ACC112 (cell line): ENCODE measurements around the gene ZSWIM6.

Source experiments
- H2AFZ ChIP-seq: fragments of 200-600 bp; sonication (generic); one replicate; pipeline ENCODE4 v1.6.0; 2017; ENCODE audit warnings: antibody characterized with exemption, low read length; ENCODE audit not compliant: unreplicated experiment
- H3K27ac ChIP-seq: fragments of 200-600 bp; sonication (generic); 2 replicates; pipeline ENCODE4 v1.5.1; 2014; ENCODE audit warnings: low read depth, mild to moderate bottlenecking, antibody characterized with exemption, low read length, moderate library complexity
- H3K27me3 ChIP-seq: fragments of 200-600 bp; sonication (generic); 2 replicates; pipeline ENCODE4 v1.6.1; 2014; ENCODE audit warnings: mild to moderate bottlenecking, antibody characterized with exemption, low read length, moderate library complexity, mixed read lengths; ENCODE audit not compliant: insufficient read depth
- H3K36me3 ChIP-seq: fragments of 200-600 bp; sonication (generic); 2 replicates; pipeline ENCODE4 v1.6.1; 2016; ENCODE audit warnings: mild to moderate bottlenecking, antibody characterized with exemption, low read length, moderate library complexity, mixed read lengths; ENCODE audit not compliant: insufficient read depth
- H3K4me1 ChIP-seq: fragments of 200-600 bp; sonication (generic); one replicate; pipeline ENCODE4 v1.6.1; 2016; ENCODE audit warnings: low read length, mixed read lengths; ENCODE audit not compliant: insufficient read depth, unreplicated experiment, control insufficient read depth
- H3K4me3 ChIP-seq: fragments of 200-600 bp; sonication (generic); 2 replicates; pipeline ENCODE4 v1.5.1; 2014; ENCODE audit warnings: mild to moderate bottlenecking, low read depth, low read length
- H3K79me2 ChIP-seq: fragments of 200-600 bp; sonication (generic); one replicate; pipeline ENCODE4 v1.6.0; 2016; ENCODE audit warnings: low read length; ENCODE audit not compliant: control insufficient read depth, unreplicated experiment, insufficient read depth

ZSWIM6 gene

DNA sequence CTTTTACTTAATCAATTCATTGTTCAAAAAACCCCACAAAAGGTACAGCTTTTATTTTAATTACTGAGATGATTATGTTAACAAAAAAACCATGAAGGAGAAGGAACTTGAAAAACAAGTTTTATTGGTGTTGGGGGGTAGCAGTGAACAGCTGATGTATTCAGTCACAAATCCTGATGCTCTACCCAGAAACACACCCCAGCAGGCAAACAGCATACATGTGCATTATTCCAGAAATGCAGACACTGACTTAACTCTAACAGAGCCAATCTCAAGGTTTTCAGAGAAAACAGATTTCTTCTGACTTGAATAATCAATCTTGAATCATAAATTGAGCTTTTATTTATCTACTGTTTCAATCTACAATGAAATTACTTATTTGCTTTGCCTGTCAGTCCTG is 175.2 kb downstream of the ZSWIM6 start:
- Histone ChIP-seq H3K27me3 (no peaks in the 10 kb centered on the region), H3K4me3 (no peak overlapping the region), H3K79me2 (peaks cover 4% of the 10 kb centered on the region), H3K36me3 (peaks cover 3% of the 10 kb centered on the region), H3K4me1 (no peaks in the 10 kb centered on the region), H3K27ac (no peak overlapping the region), H2AFZ (no peak overlapping the region)

DNA sequence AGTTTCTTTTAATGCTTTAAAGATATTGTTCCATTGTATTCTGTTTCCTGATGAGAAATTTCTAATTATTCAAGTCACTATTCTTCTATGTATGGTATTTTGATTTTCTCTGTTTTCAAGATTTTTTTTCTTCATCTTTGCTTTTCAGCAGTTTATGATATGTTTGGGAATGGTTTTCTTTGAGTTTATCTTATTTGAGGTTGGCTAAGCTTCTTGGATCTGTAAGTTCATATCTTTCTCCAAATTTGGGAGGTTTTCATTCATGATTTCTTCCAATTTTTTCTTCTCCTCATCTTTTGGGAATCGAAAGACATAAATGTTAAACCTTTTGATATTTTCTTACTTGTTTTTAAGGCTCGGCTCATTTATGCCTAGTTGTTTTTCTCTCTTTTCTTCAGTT is 184.9 kb downstream of the ZSWIM6 start:
- no peaks in the 10 kb centered on the region for H3K27me3 ChIP-seq
- no peak overlapping the region for H3K4me3 ChIP-seq
- H3K27ac ChIP-seq = no peak overlapping the region
- peaks cover 5% of the 10 kb centered on the region; the same call in 1 of the 2 replicates for H3K36me3 ChIP-seq
- no peaks in the 10 kb centered on the region for H3K4me1 ChIP-seq
- H3K79me2 ChIP-seq = peaks cover 25% of the 10 kb centered on the region
- H2AFZ ChIP-seq = no peak overlapping the region

DNA sequence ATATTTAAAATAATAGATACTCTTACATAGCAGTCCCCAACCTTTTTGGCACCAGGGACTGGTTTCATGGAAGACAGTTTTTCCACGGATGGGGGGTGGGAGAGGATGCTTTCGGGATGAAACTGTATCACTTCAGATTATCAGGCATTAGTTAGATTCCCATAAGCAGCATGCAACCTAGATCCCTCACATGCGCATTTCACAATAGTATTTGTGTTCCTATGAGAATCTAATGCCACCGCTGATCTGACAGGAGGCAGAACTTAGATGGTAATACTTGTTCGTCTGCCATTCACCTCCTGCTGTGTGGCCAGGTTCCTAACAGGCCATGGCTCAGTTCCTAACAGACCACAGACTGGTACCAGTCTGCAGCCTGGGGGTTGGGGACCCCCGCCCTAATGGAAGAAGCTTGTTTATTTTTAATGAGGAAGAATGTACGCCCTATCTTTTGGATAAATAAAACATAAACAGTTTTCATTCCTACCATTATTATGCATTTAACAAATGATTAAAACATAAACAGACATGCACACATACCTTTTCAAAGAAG is 187.7 kb downstream of the ZSWIM6 start:
- H3K4me1 ChIP-seq = no peaks in the 10 kb centered on the region
- no peaks in the 10 kb centered on the region for H3K27me3 ChIP-seq
- peaks cover 9% of the 10 kb centered on the region; the same call in 1 of the 2 replicates for H3K36me3 ChIP-seq
- H3K4me3 ChIP-seq = no peak overlapping the region
- no peak overlapping the region for H3K27ac ChIP-seq
- H2AFZ ChIP-seq = no peak overlapping the region
- H3K79me2 ChIP-seq = peaks cover 21% of the 10 kb centered on the region

DNA sequence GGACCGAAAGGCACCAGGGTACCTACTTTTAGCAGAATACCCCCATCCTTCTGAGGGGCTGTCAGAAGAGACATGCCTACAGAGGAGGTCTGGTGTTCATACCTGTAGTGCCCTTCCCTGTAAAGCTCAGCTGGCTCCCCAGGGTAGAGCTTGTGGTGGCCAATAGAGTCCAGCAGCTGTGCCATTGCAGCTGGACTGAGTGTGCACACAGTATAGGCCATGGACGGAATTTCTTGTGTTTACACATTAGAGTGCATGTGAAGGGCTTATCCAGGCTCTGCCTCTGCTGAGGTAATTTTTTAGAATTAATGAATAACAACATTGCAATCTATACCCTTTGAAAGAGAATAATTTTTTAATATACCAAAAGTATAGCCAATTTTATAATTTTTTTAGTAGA is 191.0 kb downstream of the ZSWIM6 start:
- Histone ChIP-seq H3K36me3 (0 out of 2 replicates have a peak, but pooled peaks cover 11% of the 10 kb centered on the region), H3K27me3 (no peaks in the 10 kb centered on the region), H3K27ac (no peak overlapping the region), H3K4me3 (no peak overlapping the region), H3K79me2 (peaks cover 8% of the 10 kb centered on the region), H2AFZ (no peak overlapping the region), H3K4me1 (no peaks in the 10 kb centered on the region)

DNA sequence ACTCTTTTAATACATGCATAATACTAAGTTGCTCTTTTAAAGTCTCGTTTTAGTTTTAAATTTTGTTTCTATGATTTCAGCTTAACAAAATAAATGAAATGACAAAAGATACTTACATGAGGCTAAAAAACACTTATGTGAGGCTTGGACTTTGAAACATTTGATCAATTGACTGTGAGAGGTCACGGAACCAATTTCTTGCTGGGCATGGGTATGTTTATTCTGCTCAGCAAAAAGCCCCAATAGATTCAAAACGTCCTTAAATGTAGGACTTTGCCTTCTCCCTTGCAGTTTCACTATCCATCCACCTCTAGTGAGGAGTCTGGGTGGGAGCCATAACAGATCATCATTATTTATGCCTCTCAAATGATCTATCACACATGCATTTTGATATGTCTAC is 191.9 kb downstream of the ZSWIM6 start:
- Histone ChIP-seq H2AFZ (no peak overlapping the region), H3K79me2 (peaks cover 8% of the 10 kb centered on the region), H3K27ac (no peak overlapping the region), H3K4me1 (no peaks in the 10 kb centered on the region), H3K4me3 (no peak overlapping the region), H3K36me3 (0 out of 2 replicates have a peak, but pooled peaks cover 11% of the 10 kb centered on the region), H3K27me3 (no peaks in the 10 kb centered on the region)

DNA sequence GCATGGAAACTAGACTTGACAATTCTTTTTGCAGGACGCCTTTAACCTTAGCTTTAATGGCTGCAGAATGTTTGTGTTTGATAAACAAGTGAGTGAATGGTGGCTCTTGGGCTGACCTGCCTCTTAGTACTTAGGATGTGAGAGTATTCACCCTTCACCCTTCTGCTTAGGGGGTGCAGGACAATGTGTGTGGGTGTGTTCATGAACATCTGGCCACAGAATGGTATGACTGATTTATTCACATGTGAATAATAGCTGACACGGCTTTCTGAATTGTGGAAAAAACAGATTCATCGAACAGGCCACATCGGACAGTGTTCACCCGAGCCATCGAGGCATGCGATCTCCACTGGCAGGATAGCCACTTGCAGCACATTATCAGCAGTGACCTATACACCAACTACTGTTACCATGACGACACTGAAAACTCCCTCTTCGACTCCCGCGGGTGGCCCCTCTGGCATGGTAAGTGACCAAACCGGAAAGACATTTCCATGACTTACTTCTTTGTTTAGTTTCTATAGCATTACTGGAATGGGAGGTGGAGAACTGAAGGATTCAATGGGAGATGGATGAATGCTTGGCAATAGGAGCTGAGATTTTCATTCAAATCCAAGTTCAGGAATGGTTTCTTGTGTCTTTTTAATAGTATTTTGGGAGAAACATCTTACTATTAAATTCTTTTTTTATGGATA is 193.6 kb downstream of the ZSWIM6 start:
- Histone ChIP-seq H2AFZ (no peak overlapping the region), H3K27ac (no peak overlapping the region), H3K36me3 (peaks cover 22% of the 10 kb centered on the region), H3K4me3 (no peak overlapping the region), H3K4me1 (no peaks in the 10 kb centered on the region), H3K79me2 (no peaks in the 10 kb centered on the region), H3K27me3 (no peaks in the 10 kb centered on the region)

DNA sequence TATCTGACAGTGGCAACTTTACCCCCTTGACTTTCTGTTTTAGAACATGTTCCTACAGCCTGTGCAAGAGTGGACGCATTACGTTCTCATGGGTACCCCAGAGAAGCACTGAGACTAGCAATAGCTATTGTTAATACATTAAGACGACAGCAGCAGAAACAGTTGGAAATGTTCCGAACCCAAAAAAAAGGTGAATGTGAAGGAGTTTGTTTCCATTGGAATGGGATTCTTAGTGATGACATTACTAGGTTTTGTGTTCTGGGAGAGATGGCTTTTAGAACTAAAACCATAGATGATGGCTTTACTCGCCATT is 194.1 kb downstream of the ZSWIM6 start:
- no peaks in the 10 kb centered on the region for H3K79me2 ChIP-seq
- H2AFZ ChIP-seq = no peak overlapping the region
- H3K36me3 ChIP-seq = peaks cover 27% of the 10 kb centered on the region
- no peaks in the 10 kb centered on the region for H3K4me1 ChIP-seq
- H3K27ac ChIP-seq = no peak overlapping the region
- no peaks in the 10 kb centered on the region for H3K27me3 ChIP-seq
- no peak overlapping the region for H3K4me3 ChIP-seq

DNA sequence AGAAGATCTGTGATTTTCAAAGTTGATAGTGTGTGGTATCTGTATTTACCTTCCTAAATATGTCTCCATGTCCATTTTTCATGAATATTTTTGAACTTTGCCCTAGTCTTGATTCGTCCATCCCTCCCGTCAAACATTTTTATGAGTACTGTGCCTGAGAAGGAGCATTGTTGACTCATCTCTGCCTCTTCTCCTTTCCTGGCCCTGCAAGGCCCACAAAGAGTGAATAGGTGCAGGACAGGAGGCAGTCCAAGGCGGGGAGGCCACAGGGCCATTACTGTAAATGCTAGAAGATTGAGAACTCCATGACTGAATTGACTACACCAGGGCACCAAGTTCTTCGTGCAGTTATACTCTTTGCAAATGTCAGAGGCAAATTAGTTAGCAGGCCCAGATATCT is 200.9 kb downstream of the ZSWIM6 start:
- Histone ChIP-seq H3K36me3 (peaks cover 31% of the 10 kb centered on the region), H3K4me3 (no peak overlapping the region), H3K27ac (no peak overlapping the region), H3K4me1 (no peaks in the 10 kb centered on the region), H3K79me2 (no peaks in the 10 kb centered on the region), H3K27me3 (no peaks in the 10 kb centered on the region), H2AFZ (no peak overlapping the region)

DNA sequence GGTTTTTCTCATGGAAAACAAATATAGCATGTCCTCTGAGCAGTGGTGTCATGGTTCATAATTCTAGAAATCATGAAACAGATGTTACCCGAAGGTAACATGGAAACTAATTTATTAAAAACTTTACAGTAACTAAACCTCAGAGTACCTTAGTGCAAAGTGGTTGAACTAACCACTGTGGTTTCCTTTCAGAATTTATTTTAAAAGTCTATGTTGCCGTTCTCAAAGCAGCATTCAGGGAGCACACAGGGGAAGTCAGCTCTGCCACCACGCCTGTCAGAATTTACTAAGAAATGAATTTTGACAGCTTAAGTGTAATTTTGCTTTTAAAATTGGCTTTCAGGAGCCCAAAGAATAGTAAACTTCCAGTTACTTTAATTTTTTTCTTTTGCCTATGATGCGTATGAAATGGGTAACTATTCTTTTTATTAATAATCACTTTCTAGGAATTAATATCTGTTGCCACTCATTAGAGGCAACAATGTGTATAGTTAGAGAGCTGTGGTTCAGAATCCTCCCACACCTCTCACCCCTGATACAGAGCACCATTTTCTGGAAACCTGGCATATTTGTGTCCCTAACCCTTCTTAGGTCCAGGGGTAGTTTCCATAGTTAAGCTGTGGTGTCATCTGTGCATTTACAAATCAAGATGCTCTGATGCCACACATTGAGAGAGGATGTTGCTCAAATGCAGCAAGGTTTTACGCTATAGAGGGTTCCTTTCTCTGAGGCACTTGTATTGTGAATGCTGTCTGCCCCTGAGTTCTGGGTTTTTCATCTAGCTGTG is 202.6 kb downstream of the ZSWIM6 start:
- Histone ChIP-seq H3K79me2 (no peaks in the 10 kb centered on the region), H3K4me1 (no peaks in the 10 kb centered on the region), H3K27me3 (no peaks in the 10 kb centered on the region), H3K27ac (no peak overlapping the region), H2AFZ (no peak overlapping the region), H3K4me3 (no peak overlapping the region), H3K36me3 (peaks cover 46% of the 10 kb centered on the region)

DNA sequence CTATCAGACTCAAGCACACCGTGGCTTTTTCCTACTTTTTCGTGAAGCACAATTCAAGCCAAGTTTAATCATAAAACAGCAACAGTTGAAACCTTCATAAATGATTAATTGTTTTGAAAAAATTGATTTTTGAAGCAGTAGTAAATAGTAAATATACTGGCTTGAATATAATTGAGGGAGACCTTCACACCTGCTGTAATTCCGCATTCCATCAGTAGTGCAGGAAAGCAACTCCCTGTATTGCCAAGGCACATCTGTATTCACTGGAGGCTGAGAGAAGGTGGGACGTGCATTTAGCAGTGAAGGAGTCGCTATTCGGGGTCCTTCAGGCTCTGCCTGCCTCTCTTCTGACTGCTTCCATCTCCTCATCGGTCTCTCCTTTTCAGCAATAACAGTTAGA is 203.8 kb downstream of the ZSWIM6 start:
- H3K27ac ChIP-seq = no peak overlapping the region
- no peaks in the 10 kb centered on the region for H3K4me1 ChIP-seq
- H3K79me2 ChIP-seq = no peaks in the 10 kb centered on the region
- H2AFZ ChIP-seq = no peak overlapping the region
- H3K4me3 ChIP-seq = no peak overlapping the region
- H3K36me3 ChIP-seq = peaks cover 44% of the 10 kb centered on the region
- no peaks in the 10 kb centered on the region for H3K27me3 ChIP-seq

DNA sequence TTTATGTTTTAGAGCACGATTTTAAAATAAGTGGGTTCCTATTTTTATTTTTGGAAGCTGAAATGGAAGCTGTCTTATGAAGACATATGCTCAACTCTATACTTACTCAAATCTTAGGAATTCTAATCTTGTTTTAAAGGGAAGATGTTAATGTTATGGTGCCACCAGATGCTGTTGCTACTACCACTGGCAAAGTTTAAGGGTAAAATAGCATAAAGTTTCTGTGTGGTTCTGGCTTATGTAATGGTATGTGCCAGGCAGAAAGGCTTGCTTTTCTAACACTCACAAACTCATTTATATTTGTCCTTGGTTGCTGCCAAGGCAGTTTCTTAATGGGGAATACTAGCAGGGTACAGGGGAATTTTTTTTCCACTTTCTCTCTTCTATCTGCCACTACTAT is 204.9 kb downstream of the ZSWIM6 start:
- no peak overlapping the region for H3K27ac ChIP-seq
- no peak overlapping the region for H3K4me3 ChIP-seq
- H2AFZ ChIP-seq = no peak overlapping the region
- H3K79me2 ChIP-seq = no peaks in the 10 kb centered on the region
- H3K4me1 ChIP-seq = no peaks in the 10 kb centered on the region
- peaks cover 45% of the 10 kb centered on the region for H3K36me3 ChIP-seq
- no peaks in the 10 kb centered on the region for H3K27me3 ChIP-seq
